Measurements from ENCODE around the gene CIAO2A. TPM values are rescaled to one million over a fixed set of nuclear protein-coding genes. Genes with fewer than 3 reads are reported as not detected.

Gene CIAO2A
- total RNA-seq, 1 experiment from 2014 or later: 74.4 TPM

DNA sequence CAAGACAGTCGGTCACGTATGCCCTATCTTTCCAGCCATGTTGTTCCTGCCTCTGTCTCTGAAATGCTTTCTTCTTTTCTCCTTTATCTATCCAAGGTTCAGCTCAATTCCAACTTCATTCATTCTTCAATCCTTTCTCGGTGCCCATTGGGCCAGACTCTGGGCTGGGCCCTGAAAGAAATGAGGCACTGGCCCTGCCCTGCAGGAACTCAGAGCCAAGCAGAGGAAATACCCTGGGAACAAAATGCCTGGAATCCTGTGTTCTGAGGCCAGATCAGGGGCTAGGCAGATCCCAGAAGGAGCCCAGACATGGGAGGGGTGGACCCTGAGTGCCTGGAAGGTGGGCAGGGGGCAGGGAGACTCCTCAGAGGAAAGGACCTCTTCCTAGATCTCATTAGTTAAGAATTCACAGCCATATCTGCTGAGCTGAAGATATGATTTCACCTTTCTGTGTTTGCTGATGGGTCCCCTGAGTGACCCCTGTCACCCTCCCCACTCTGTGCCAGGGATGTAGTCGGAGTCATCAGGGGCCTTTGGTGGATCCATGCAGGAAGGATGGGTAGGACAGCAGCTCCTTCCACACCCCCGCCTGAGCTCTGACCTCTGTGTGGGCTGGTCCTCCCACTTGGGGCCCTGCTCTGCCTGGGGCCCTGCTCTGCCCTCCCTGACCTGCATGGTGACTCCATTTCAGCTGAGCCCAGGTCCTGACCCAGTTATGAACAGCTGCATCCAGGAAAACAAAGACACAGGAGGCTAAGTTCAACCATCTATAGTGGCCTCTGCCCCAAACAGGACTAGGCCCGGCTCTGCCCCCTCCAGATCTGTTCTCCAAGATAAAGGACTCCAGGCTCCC lies 42.0 kb downstream of the CIAO2A start:
- Histone ChIP-seq H2BK20ac (ENCODE audit: low read depth, low read length, poor library complexity, severe bottlenecking) (no peak overlapping the region), H3K14ac (ENCODE audit: insufficient read depth, low read length) (no peak overlapping the region), H3K23ac (ENCODE audit: insufficient read length, low read depth, low read length) (no peak overlapping the region), H3K9ac (ENCODE audit: extremely low read depth, insufficient read length, low read length) (no peak overlapping the region), H3K27me3 (ENCODE audit: insufficient read depth, low read length) (peaks cover 3% of the 10 kb centered on the region; the same call in 1 of the 2 replicates), H3K4me2 (ENCODE audit: insufficient read depth, insufficient read length, low read length) (no peak overlapping the region), H3K9me3 (ENCODE audit: control insufficient read depth, low read depth, low read length) (no peaks in the 10 kb centered on the region), H4K91ac (ENCODE audit: insufficient read length, low read depth, low read length) (no peak overlapping the region), H3K4me1 (ENCODE audit: insufficient read depth, low read length) (no peaks in the 10 kb centered on the region), H2AFZ (ENCODE audit: low read length) (no peak overlapping the region), H3K23me2 (ENCODE audit: insufficient read length, low read depth, low read length, poor library complexity, severe bottlenecking) (peaks cover 3% of the 10 kb centered on the region), H2BK12ac (ENCODE audit: insufficient read length, low read depth, low read length) (no peak overlapping the region), H4K20me1 (ENCODE audit: control insufficient read depth, insufficient read depth, insufficient read length) (no peaks in the 10 kb centered on the region), H3T11ph (ENCODE audit: low read length) (no peak overlapping the region), H3K27ac (ENCODE audit: insufficient read length, low read depth, low read length) (no peak overlapping the region), H3K56ac (ENCODE audit: insufficient read length, low read depth, low read length) (no peak overlapping the region), H2AK5ac (ENCODE audit: insufficient read length, low read length) (no peak overlapping the region), H2BK5ac (ENCODE audit: insufficient read length, low read length) (no peak overlapping the region), H3K18ac (ENCODE audit: insufficient read length, low read depth, low read length) (no peak overlapping the region), H3K4ac (ENCODE audit: low read depth, low read length) (no peak overlapping the region), H3K79me1 (ENCODE audit: insufficient read depth, low read depth, low read length, poor library complexity, severe bottlenecking) (no peaks in the 10 kb centered on the region), H4K5ac (ENCODE audit: insufficient read length, low read depth, low read length) (no peak overlapping the region), H2BK15ac (ENCODE audit: low read depth, low read length) (no peak overlapping the region), H4K8ac (replicated peaks; ENCODE audit: insufficient read length, low read depth, low read length) (no peak overlapping the region), H2BK120ac (ENCODE audit: low read depth, low read length, poor library complexity, severe bottlenecking) (no peak overlapping the region), H3K79me2 (ENCODE audit: insufficient read depth, low read length) (no peaks in the 10 kb centered on the region)
- peaks cover 4 to 10% of the 10 kb centered on the region in 2 experiments for H3K4me1 Mint-ChIP-seq
- H3K36me3 Mint-ChIP-seq (ENCODE audit: insufficient read depth in 1 of 3, low read depth in 3 of 3): no peaks in the 10 kb centered on the region
- no peak overlapping the region for H3K4me3 Mint-ChIP-seq
- WGBS (ENCODE audit: extremely low coverage, insufficient read length, low lambda C conversion rate): no CpG with 5 or more reads among the region's 6 CpGs
- no peak overlapping the region for H3K27ac Mint-ChIP-seq
- no peaks in the 10 kb centered on the region for H3K9me3 Mint-ChIP-seq
- TF ChIP-seq, protein P1, sequence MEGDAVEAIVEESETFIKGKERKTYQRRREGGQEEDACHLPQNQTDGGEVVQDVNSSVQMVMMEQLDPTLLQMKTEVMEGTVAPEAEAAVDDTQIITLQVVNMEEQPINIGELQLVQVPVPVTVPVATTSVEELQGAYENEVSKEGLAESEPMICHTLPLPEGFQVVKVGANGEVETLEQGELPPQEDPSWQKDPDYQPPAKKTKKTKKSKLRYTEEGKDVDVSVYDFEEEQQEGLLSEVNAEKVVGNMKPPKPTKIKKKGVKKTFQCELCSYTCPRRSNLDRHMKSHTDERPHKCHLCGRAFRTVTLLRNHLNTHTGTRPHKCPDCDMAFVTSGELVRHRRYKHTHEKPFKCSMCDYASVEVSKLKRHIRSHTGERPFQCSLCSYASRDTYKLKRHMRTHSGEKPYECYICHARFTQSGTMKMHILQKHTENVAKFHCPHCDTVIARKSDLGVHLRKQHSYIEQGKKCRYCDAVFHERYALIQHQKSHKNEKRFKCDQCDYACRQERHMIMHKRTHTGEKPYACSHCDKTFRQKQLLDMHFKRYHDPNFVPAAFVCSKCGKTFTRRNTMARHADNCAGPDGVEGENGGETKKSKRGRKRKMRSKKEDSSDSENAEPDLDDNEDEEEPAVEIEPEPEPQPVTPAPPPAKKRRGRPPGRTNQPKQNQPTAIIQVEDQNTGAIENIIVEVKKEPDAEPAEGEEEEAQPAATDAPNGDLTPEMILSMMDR (conservative IDR thresholded peaks at IDR 0.05): no peak
- peaks cover 24% of the 10 kb centered on the region for H3K27me3 Mint-ChIP-seq (ENCODE audit: low read depth)
- DNase-seq: no peak

Measured in H9 (cell line).